NK-92 (cell line): ENCODE data around the gene PACRG.
"Not testable (repeated sequence)": the region's sequence is repeated elsewhere in the genome, so short reads cannot be mapped to it uniquely, and the experiment has no call there.

Source experiments
- DNase-seq: peaks from one replicate; lab custom pipeline; 2025; ENCODE audit not compliant: unreplicated experiment; lab: John Stamatoyannopoulos, UW

Gene PACRG

GRCh38 chr6:162922563-162923166 lies 194.9 kb downstream of the PACRG start:
- DNase-seq = no peak

- no peak for DNase-seq
Measured at GRCh38 chr6:162934844-162935243, 207.1 kb downstream of the PACRG start.

- DNase-seq = no peak
Measured at GRCh38 chr6:162940426-162940825, 212.7 kb downstream of the PACRG start.

GRCh38 chr6:162941128-162941527 lies 213.4 kb downstream of the PACRG start:
- no peak for DNase-seq

GRCh38 chr6:162942866-162943265 lies 215.1 kb downstream of the PACRG start:
- no peak for DNase-seq

GRCh38 chr6:162943369-162943768 lies 215.6 kb downstream of the PACRG start:
- DNase-seq = no peak

- DNase-seq = no peak
Measured at GRCh38 chr6:162951164-162951743, 223.5 kb downstream of the PACRG start.

GRCh38 chr6:162952423-162952822 lies 224.6 kb downstream of the PACRG start:
- DNase-seq = no peak

- no peak for DNase-seq
Measured at GRCh38 chr6:162957062-162957461, 229.3 kb downstream of the PACRG start.

- no peak for DNase-seq
Measured at GRCh38 chr6:162960679-162961457, 233.1 kb downstream of the PACRG start.

- no peak for DNase-seq
Measured at GRCh38 chr6:162962093-162962492, 234.3 kb downstream of the PACRG start.

- DNase-seq = no peak
Measured at GRCh38 chr6:162963861-162964260, 236.1 kb downstream of the PACRG start.

GRCh38 chr6:162964488-162965140 lies 236.8 kb downstream of the PACRG start:
- no peak for DNase-seq

GRCh38 chr6:162965366-162965765 lies 237.6 kb downstream of the PACRG start:
- no peak for DNase-seq

GRCh38 chr6:162970246-162970645 lies 242.5 kb downstream of the PACRG start:
- no peak for DNase-seq

GRCh38 chr6:162971356-162971755 lies 243.6 kb downstream of the PACRG start:
- DNase-seq = no peak

- no peak for DNase-seq
Measured at GRCh38 chr6:162973151-162973872, 245.5 kb downstream of the PACRG start.

- DNase-seq = no peak
Measured at GRCh38 chr6:162973980-162974379, 246.2 kb downstream of the PACRG start.

- DNase-seq = no peak
Measured at GRCh38 chr6:162974685-162975084, 246.9 kb downstream of the PACRG start.

- DNase-seq = no peak
Measured at GRCh38 chr6:162976141-162976540, 248.4 kb downstream of the PACRG start.

- DNase-seq = not testable (repeated sequence)
Measured at GRCh38 chr6:162983234-162983633, 255.5 kb downstream of the PACRG start.
